ENCODE results near the gene NUDT19. TPM values are rescaled to one million over a fixed set of nuclear protein-coding genes. Genes with fewer than 3 reads are reported as not detected.
A peak's percentile ranks its signal among the peaks of the same experiment; 100 is the strongest.

Gene NUDT19
- total RNA-seq, 1 donor from 2014 or later, result 3.2 TPM

GRCh38 chr19:32677657-32678056, 14.0 kb upstream of the NUDT19 start:
- H3K4me1 Mint-ChIP-seq (ENCODE audit: low read depth, unreplicated experiment), result peaks cover 2% of the 10 kb centered on the region
- no peak for TF ChIP-seq CTCF (IDR thresholded peaks at IDR 0.05; ENCODE audit: partially characterized antibody, unreplicated experiment)
- peak overlapping the region; percentile 56 for H3K4me3 Mint-ChIP-seq (ENCODE audit: unreplicated experiment)
- no peaks in the 10 kb centered on the region for H3K36me3 Mint-ChIP-seq (ENCODE audit: unreplicated experiment)
- peaks cover 1% of the 10 kb centered on the region for H3K9me3 Mint-ChIP-seq (ENCODE audit: unreplicated experiment)
- DNase-seq, result no peak
- no peak overlapping the region for H3K27ac Mint-ChIP-seq (ENCODE audit: unreplicated experiment)
- H3K27me3 Mint-ChIP-seq (ENCODE audit: unreplicated experiment), result peaks cover 9% of the 10 kb centered on the region

- H3K27me3 Mint-ChIP-seq (ENCODE audit: unreplicated experiment), result peaks cover 5% of the 10 kb centered on the region
- H3K36me3 Mint-ChIP-seq (ENCODE audit: unreplicated experiment), result no peaks in the 10 kb centered on the region
- no peak overlapping the region for H3K27ac Mint-ChIP-seq (ENCODE audit: unreplicated experiment)
- no peak for DNase-seq
- H3K9me3 Mint-ChIP-seq (ENCODE audit: unreplicated experiment), result no peaks in the 10 kb centered on the region
- H3K4me3 Mint-ChIP-seq (ENCODE audit: unreplicated experiment), result no peak overlapping the region
- H3K4me1 Mint-ChIP-seq (ENCODE audit: low read depth, unreplicated experiment), result no peaks in the 10 kb centered on the region
- TF ChIP-seq CTCF (IDR thresholded peaks at IDR 0.05; ENCODE audit: partially characterized antibody, unreplicated experiment), result no peak
Observed at GRCh38 chr19:32680986-32681385, 10.6 kb upstream of the NUDT19 start.

GRCh38 chr19:32682317-32682716, 9.3 kb upstream of the NUDT19 start:
- no peak for TF ChIP-seq CTCF (IDR thresholded peaks at IDR 0.05; ENCODE audit: partially characterized antibody, unreplicated experiment)
- DNase-seq, result no peak
- Mint-ChIP-seq H3K4me3 (ENCODE audit: unreplicated experiment) (no peak overlapping the region), H3K27me3 (ENCODE audit: unreplicated experiment) (peaks cover 2% of the 10 kb centered on the region), H3K4me1 (ENCODE audit: low read depth, unreplicated experiment) (no peaks in the 10 kb centered on the region), H3K36me3 (ENCODE audit: unreplicated experiment) (no peaks in the 10 kb centered on the region), H3K27ac (ENCODE audit: unreplicated experiment) (no peak overlapping the region), H3K9me3 (ENCODE audit: unreplicated experiment) (no peaks in the 10 kb centered on the region)

- Mint-ChIP-seq H3K27ac (ENCODE audit: unreplicated experiment) (no peak overlapping the region), H3K9me3 (ENCODE audit: unreplicated experiment) (no peaks in the 10 kb centered on the region), H3K27me3 (ENCODE audit: unreplicated experiment) (no peaks in the 10 kb centered on the region), H3K4me1 (ENCODE audit: low read depth, unreplicated experiment) (peaks cover 3% of the 10 kb centered on the region), H3K36me3 (ENCODE audit: unreplicated experiment) (no peaks in the 10 kb centered on the region), H3K4me3 (ENCODE audit: unreplicated experiment) (no peak overlapping the region)
- TF ChIP-seq CTCF (IDR thresholded peaks at IDR 0.05; ENCODE audit: partially characterized antibody, unreplicated experiment), result no peak
- no peak for DNase-seq
Observed at GRCh38 chr19:32686847-32687475, 4.7 kb upstream of the NUDT19 start.

GRCh38 chr19:32687681-32688080, 3.9 kb upstream of the NUDT19 start:
- Mint-ChIP-seq H3K36me3 (ENCODE audit: unreplicated experiment) (no peaks in the 10 kb centered on the region), H3K9me3 (ENCODE audit: unreplicated experiment) (peaks cover under 1% of the 10 kb centered on the region), H3K4me1 (ENCODE audit: low read depth, unreplicated experiment) (peaks cover 3% of the 10 kb centered on the region), H3K4me3 (ENCODE audit: unreplicated experiment) (no peak overlapping the region), H3K27me3 (ENCODE audit: unreplicated experiment) (peaks cover under 1% of the 10 kb centered on the region), H3K27ac (ENCODE audit: unreplicated experiment) (no peak overlapping the region)
- no peak for DNase-seq
- TF ChIP-seq CTCF (IDR thresholded peaks at IDR 0.05; ENCODE audit: partially characterized antibody, unreplicated experiment), result no peak
